Esophagus muscularis mucosa (tissue), 4 donors: ENCODE measurements around the gene KRTAP3-1. TPM values are rescaled to one million over a fixed set of nuclear protein-coding genes. Genes with fewer than 3 reads are reported as not detected.
"Not testable (repeated sequence)": the region's sequence is repeated elsewhere in the genome, so short reads cannot be mapped to it uniquely, and the experiment has no call there.

Source experiments
- DNase-seq: peaks from one replicate; pipeline ENCODE4 v3.0.0-alpha.2; 2017; ENCODE audit errors: extremely low spot score
- H3K27ac ChIP-seq, 4 donors: fragments of 200-600 bp; sonication (generic); replicated peaks in 1 of 4; 1 replicate in 3 of 4; 2 replicates in 1 of 4; pipeline ENCODE4 v1.5.1; 2016 to 2019; ENCODE audit warnings: mild to moderate bottlenecking in 1 of 4
- H3K27me3 ChIP-seq, 4 donors: fragments of 200-600 bp; sonication (generic); one replicate each; pipeline versions ENCODE4 v1.5.1 to v1.6.0; 2016 to 2019
- H3K36me3 ChIP-seq, 4 donors: fragments of 200-600 bp; sonication (generic); one replicate each; pipeline ENCODE4 v1.5.1; 2016 to 2019
- H3K4me1 ChIP-seq, 4 donors: fragments of 200-600 bp; sonication (generic); one replicate each; pipeline ENCODE4 v1.5.1; 2016 to 2019
- H3K4me3 ChIP-seq, 4 donors: fragments of 200-600 bp; sonication (generic); 1 replicate in 2 of 4; 2 replicates in 2 of 4; pipeline ENCODE4 v1.5.1; 2016 to 2019; ENCODE audit warnings: mild to moderate bottlenecking in 4 of 4, moderate library complexity in 1 of 4
- H3K9me3 ChIP-seq, 4 donors: fragments of 200-600 bp; sonication (generic); 1 replicate in 3 of 4; 2 replicates in 1 of 4; pipeline ENCODE4 v1.5.1; 2016 to 2019
- CTCF ChIP-seq, 3 experiments: fragments of 200-600 bp in 2 of 3; fragments of 450-650 bp in 1 of 3; sonication (generic) in 2 of 3; IDR thresholded peaks; one replicate each; pipeline ENCODE4 v1.5.1; 2017 to 2019; ENCODE audit warnings: antibody characterized with exemption in 3 of 3, mild to moderate bottlenecking in 2 of 3, moderate library complexity in 1 of 3
- EP300 ChIP-seq: sonication (generic); formaldehyde crosslinking; IDR thresholded peaks from one replicate; pipeline ENCODE4 v1.6.1; 2017; ENCODE audit warnings: antibody characterized with exemption
- POLR2A ChIP-seq: fragments of 450-650 bp; IDR thresholded peaks from one replicate; pipeline ENCODE4 v1.6.1; 2017; ENCODE audit warnings: antibody characterized with exemption, moderate library complexity, mild to moderate bottlenecking, low read depth
- POLR2AphosphoS5 ChIP-seq, 2 donors: sonication (generic); formaldehyde crosslinking; IDR thresholded peaks; one replicate each; pipeline ENCODE4 v1.6.1; 2017; ENCODE audit warnings: antibody characterized with exemption in 2 of 2
- WGBS: methylation state at CpG from one replicate; pipeline ENCODE4 v1.1.5; 2018; 5-methylcytosine and 5-hydroxymethylcytosine counted together
- intact Hi-C: fragments of 100-400 bp; cut with DNase I; formaldehyde crosslinking; loops from one replicate; pipeline ENCODE4 v1.15.1; 2023
- total RNA-seq, 4 donors: library from RNA; depleted of rRNA; stranded (reverse); fragments of >200 nt; gene quantifications; one replicate each; pipeline versions ENCODE4 v1.1.0 to v1.2.1, GENCODE V29; 2016

The KRTAP3-1 gene
- total RNA-seq, 4 donors from 2014 or later: not detected

GRCh38 chr17:41037853-41038350, 29.0 kb upstream of the KRTAP3-1 start:
- intact Hi-C loops: no loop called here
- Histone ChIP-seq H3K4me3 (no peak overlapping the region), H3K4me1 (no peaks in the 10 kb centered on the region), H3K27ac (no peak overlapping the region), H3K36me3 (no peaks in the 10 kb centered on the region), H3K9me3 (peaks cover 0 to 3% (median 0%) of the 10 kb centered on the region in 4 donors), H3K27me3 (no peaks in the 10 kb centered on the region)
- no peak for DNase-seq
- TF ChIP-seq EP300 (no peak), POLR2AphosphoS5 (IDR thresholded peaks at IDR 0.05) (no peak), POLR2A (no peak), CTCF (IDR thresholded peaks at IDR 0.05) (no peak)
- 66% methylated on average over 2 of the region's 2 CpGs for WGBS

DNA sequence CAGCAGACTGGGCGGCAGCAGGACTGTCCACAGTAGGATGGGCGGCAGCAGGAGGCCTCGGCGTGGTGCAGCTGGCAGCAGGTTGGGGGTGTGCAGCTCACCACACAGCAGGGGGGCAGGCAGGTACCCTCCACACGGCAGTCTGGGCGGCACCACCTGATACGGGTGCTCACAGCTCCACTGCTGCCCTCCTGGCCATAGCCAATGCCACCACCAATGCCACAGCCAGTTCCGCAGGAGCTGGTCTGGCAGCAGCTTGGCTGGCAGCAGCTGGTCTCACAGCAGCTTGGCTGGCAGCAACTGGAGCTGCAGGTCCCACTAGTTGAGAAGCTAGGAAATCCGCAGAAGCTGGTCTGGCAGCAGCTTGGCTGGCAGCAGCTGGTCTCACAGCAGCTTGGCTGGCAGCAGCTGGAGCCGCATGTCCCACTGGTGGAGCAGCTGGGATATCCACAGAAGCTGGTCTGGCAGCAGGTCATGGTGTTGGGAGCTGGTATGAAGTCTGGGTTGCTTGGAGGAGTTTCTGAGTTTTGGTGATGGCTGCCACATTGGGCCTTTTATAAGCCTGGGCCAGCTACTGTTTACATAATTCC, 25.5 kb upstream of the KRTAP3-1 start, which contains the start of gene KRTAP1-3:
KRTAP1-3 (minus strand) TSS at position 529 of the 590 bp plus-strand sequence; CDS start at position 476, 53 bp downstream.
- H3K9me3 ChIP-seq, H3K27me3 ChIP-seq, intact Hi-C loops, H3K27ac ChIP-seq, H3K4me3 ChIP-seq, H3K36me3 ChIP-seq, H3K4me1 ChIP-seq, DNase-seq: not testable (repeated sequence)
- 92% methylated on average over 4 of the region's 10 CpGs for WGBS

DNA sequence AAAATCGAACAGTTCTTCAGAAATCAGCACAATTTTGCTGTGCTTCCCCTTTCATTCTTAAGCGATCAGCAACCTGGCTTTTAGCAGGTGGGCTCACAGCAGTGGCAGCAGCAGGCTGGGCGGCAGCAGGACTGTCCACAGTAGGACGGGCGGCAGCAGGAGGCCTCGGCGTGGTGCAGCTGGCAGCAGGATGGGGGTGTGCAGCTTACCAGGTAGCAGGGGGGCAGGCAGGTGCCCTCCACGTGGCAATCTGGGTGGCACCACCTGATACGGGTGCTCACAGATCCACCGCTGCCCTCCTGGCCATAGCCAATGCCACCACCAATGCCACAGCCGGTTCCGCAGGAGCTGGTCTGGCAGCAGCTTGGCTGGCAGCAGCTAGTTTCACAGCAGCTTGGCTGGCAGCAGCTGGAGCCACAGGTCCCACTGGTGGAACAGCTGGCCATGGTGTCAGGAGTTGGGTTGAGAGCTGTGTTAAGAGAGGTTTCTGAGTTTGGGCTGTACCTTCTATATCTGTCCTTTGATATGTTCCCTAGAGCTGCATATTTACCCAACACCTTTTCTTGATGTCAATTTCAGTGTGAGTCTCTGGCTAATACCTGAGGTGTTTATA, 20.8 kb upstream of the KRTAP3-1 start, which contains the start of gene KRTAP1-4:
KRTAP1-4 (minus strand) TSS at position 563 of the 613 bp plus-strand sequence; CDS start at position 446, 117 bp downstream.
- H3K9me3 ChIP-seq: no peaks in the 10 kb centered on the region
- no peak within 1 kb of the TSS for H3K27ac ChIP-seq
- no peaks in the 10 kb centered on the region for H3K4me1 ChIP-seq
- intact Hi-C loops: no loop called here
- TF ChIP-seq EP300: no peak
- no peak for TF ChIP-seq CTCF (IDR thresholded peaks at IDR 0.05)
- no peak for TF ChIP-seq POLR2A
- TF ChIP-seq POLR2AphosphoS5 (IDR thresholded peaks at IDR 0.05): no peak
- H3K4me3 ChIP-seq: no peak within 1 kb of the TSS
- no peaks in the 10 kb centered on the region for H3K36me3 ChIP-seq
- 87% methylated on average over 4 of the region's 12 CpGs for WGBS
- no peak for DNase-seq
- H3K27me3 ChIP-seq: peaks cover 0 to 12% (median 0%) of the 10 kb centered on the region in 4 donors

- Histone ChIP-seq H3K4me1 (no peaks in the 10 kb centered on the region), H3K4me3 (no peak within 1 kb of the TSS), H3K9me3 (no peaks in the 10 kb centered on the region), H3K27me3 (peaks cover 0 to 12% (median 0%) of the 10 kb centered on the region in 4 donors), H3K27ac (no peak within 1 kb of the TSS), H3K36me3 (no peaks in the 10 kb centered on the region)
- intact Hi-C loops: no loop called here
- 65% methylated on average over 7 of the region's 9 CpGs for WGBS
- DNase-seq: no peak
- TF ChIP-seq EP300 (no peak), CTCF (IDR thresholded peaks at IDR 0.05) (no peak), POLR2A (no peak), POLR2AphosphoS5 (IDR thresholded peaks at IDR 0.05) (no peak)
These were observed 18.0 kb upstream of the KRTAP3-1 start, which contains the start of gene KRTAP1-5 for GRCh38 chr17:41026715-41027471. Gene KRTAP1-5 (minus strand): TSS chr17:41027208. CDS start chr17:41027155, 53 bp downstream.

DNA sequence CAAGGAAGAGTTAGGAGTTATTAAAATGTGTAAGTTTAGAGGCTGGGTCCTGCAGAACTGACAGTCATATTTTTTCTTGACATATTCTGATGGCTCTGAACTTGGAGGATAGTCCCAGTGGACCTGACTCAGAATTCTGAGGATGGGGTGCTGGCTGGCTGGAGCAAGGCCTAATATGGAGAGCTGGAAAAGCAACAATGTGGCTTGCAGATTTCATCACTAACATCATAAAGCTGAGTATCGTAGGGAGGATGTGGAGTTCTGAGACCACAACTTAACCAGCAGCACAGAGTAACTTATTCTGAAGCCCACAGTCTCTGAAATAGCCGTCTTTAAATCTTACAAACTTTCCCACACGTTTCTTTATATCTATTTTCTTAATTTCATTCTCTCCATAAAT, 15.8 kb upstream of the KRTAP3-1 start:
- intact Hi-C loops: no loop called here
- Histone ChIP-seq H3K27ac (no peak overlapping the region), H3K9me3 (no peaks in the 10 kb centered on the region), H3K27me3 (peaks cover 0 to 10% (median 0%) of the 10 kb centered on the region in 4 donors), H3K36me3 (no peaks in the 10 kb centered on the region), H3K4me1 (no peaks in the 10 kb centered on the region), H3K4me3 (no peak overlapping the region)
- DNase-seq: no peak
- TF ChIP-seq CTCF (IDR thresholded peaks at IDR 0.05) (no peak), POLR2A (no peak), EP300 (no peak), POLR2AphosphoS5 (IDR thresholded peaks at IDR 0.05) (no peak)
- WGBS: 81% methylated on average over 3 of the region's 3 CpGs
